ENCODE measurements around the gene RHBDL1.

GRCh38 chr16:692356-693108 lies 17.1 kb downstream of the RHBDL1 start:
- TF ChIP-seq JUND (IDR thresholded peaks at IDR 0.05) (no peak), CTCF (IDR thresholded peaks at IDR 0.05; ENCODE audit: low read depth, low read length, missing input control) (no peak), MAX (IDR thresholded peaks at IDR 0.05) (no peak), SP1 (IDR thresholded peaks at IDR 0.05) (no peak), REST (IDR thresholded peaks at IDR 0.05) (no peak), FOXA1 (IDR thresholded peaks at IDR 0.05) (no peak), EGR1 (IDR thresholded peaks at IDR 0.05; ENCODE audit: low read depth in 2 of 2) (no peak)

Data from liver (tissue), 3 donors.